HPDE6-E6E7 (cell line): ENCODE data around the gene RBM34.

Source experiments
- DNase-seq: peaks from one replicate; pipeline ENCODE4 v3.0.0; 2011; ENCODE audit warnings: missing footprints; ENCODE audit errors: extremely low spot score

The RBM34 gene

GRCh38 chr1:235152235-235152634, 8.8 kb downstream of the RBM34 start:
- no peak for DNase-seq

- DNase-seq, result no peak
Observed at GRCh38 chr1:235151033-235151432, 10.0 kb downstream of the RBM34 start.

- DNase-seq, result no peak
Observed at GRCh38 chr1:235149824-235150223, 11.2 kb downstream of the RBM34 start.

- DNase-seq, result no peak
Observed at GRCh38 chr1:235147269-235147668, 13.8 kb downstream of the RBM34 start.

GRCh38 chr1:235145639-235146038, 15.4 kb downstream of the RBM34 start:
- no peak for DNase-seq

GRCh38 chr1:235142991-235143390, 18.1 kb downstream of the RBM34 start:
- DNase-seq, result no peak

- no peak for DNase-seq
Observed at GRCh38 chr1:235139315-235139714, 21.7 kb downstream of the RBM34 start.

GRCh38 chr1:235138821-235139220, 22.2 kb downstream of the RBM34 start:
- no peak for DNase-seq

- DNase-seq, result no peak
Observed at GRCh38 chr1:235136111-235136510, 24.9 kb downstream of the RBM34 start.

- DNase-seq, result no peak
Observed at GRCh38 chr1:235134171-235134570, 26.9 kb downstream of the RBM34 start.

GRCh38 chr1:235133086-235133485, 28.0 kb downstream of the RBM34 start:
- no peak for DNase-seq

- no peak for DNase-seq
Observed at GRCh38 chr1:235131961-235132360, 29.1 kb downstream of the RBM34 start.

GRCh38 chr1:235130766-235131270, 30.2 kb downstream of the RBM34 start:
- no peak for DNase-seq

GRCh38 chr1:235129774-235130570, 31.1 kb downstream of the RBM34 start:
- DNase-seq, result no peak

GRCh38 chr1:235128456-235129328, 32.4 kb downstream of the RBM34 start, which contains the start of gene TOMM20:
Gene TOMM20, minus strand, starts transcription at chr1:235128837. Its CDS starts 122 bp downstream, at chr1:235128715.
- DNase-seq, result peak; percentile 97

GRCh38 chr1:235127732-235128455, 33.2 kb downstream of the RBM34 start:
- no peak for DNase-seq

GRCh38 chr1:235127203-235127602, 33.8 kb downstream of the RBM34 start:
- DNase-seq, result no peak

- no peak for DNase-seq
Observed at GRCh38 chr1:235124665-235125064, 36.4 kb downstream of the RBM34 start.

GRCh38 chr1:235124111-235124510, 36.9 kb downstream of the RBM34 start:
- no peak for DNase-seq

- DNase-seq, result no peak
Observed at GRCh38 chr1:235122348-235122747, 38.7 kb downstream of the RBM34 start.

- DNase-seq, result no peak
Observed at GRCh38 chr1:235113183-235113917, 47.7 kb downstream of the RBM34 start.
